Keratinocyte (primary cell): ENCODE measurements around the gene MESP2. TPM values are rescaled to one million over a fixed set of nuclear protein-coding genes. Genes with fewer than 3 reads are reported as not detected.

ENCODE experiments used
- DNase-seq: peaks from one replicate; pipeline ENCODE4 v3.0.0-alpha.2; 2011; ENCODE audit warnings: low read depth, missing footprints, low spot score
- FAIRE-seq: peaks from 2 replicates; lab custom pipeline; 2011; peaks lifted over from hg19 to GRCh38; lab: Jason Lieb, UNC
- H2AFZ ChIP-seq: 2 replicates; pipeline ENCODE4 v1.6.0; 2012; ENCODE audit warnings: low read length, control low read depth, inconsistent platforms; ENCODE audit not compliant: control insufficient read depth
- H3K27ac ChIP-seq: 2 replicates; pipeline ENCODE4 v1.5.1; 2011; ENCODE audit warnings: low read length; ENCODE audit not compliant: control insufficient read depth, insufficient read depth
- H3K27me3 ChIP-seq: 3 replicates; pipeline ENCODE4 v1.6.0; 2011; ENCODE audit warnings: low read length; ENCODE audit not compliant: control insufficient read depth, insufficient read depth; ENCODE audit errors: extremely low read depth
- H3K36me3 ChIP-seq, 2 experiments: 2 replicates in 1 of 2; 3 replicates in 1 of 2; pipeline ENCODE4 v1.5.1; 2011; ENCODE audit warnings: low read length in 2 of 2, mild to moderate bottlenecking in 1 of 2; ENCODE audit not compliant: control insufficient read depth in 2 of 2, insufficient read depth in 2 of 2; ENCODE audit errors: extremely low read depth in 1 of 2
- H3K4me1 ChIP-seq: 3 replicates; pipeline ENCODE4 v1.5.1; 2011; ENCODE audit warnings: low read length; ENCODE audit not compliant: control insufficient read depth, insufficient read depth; ENCODE audit errors: extremely low read depth
- H3K4me2 ChIP-seq: 3 replicates; pipeline ENCODE4 v1.6.0; 2011; ENCODE audit warnings: low read depth, low read length; ENCODE audit not compliant: control insufficient read depth, insufficient read depth; ENCODE audit errors: extremely low read depth
- H3K4me3 ChIP-seq, 3 experiments: fragments of 200-600 bp in 1 of 3; sonication (generic) in 1 of 3; 2 replicates in 2 of 3; 3 replicates in 1 of 3; pipeline ENCODE4 v1.5.1; 2011 to 2016; ENCODE audit warnings: low read length in 3 of 3, mild to moderate bottlenecking in 3 of 3, control low read depth in 2 of 3, inconsistent platforms in 1 of 3, low read depth in 1 of 3, mixed read lengths in 1 of 3, mixed run types in 1 of 3, moderate library complexity in 1 of 3; ENCODE audit not compliant: control insufficient read depth in 2 of 3, insufficient read depth in 2 of 3; ENCODE audit errors: extremely low read depth in 1 of 3
- H3K79me2 ChIP-seq: 2 replicates; pipeline ENCODE4 v1.6.0; 2012; ENCODE audit warnings: low read length; ENCODE audit not compliant: control insufficient read depth, insufficient read depth
- H3K9ac ChIP-seq: 3 replicates; pipeline ENCODE4 v1.6.0; 2011; ENCODE audit warnings: low read length; ENCODE audit not compliant: control insufficient read depth, insufficient read depth; ENCODE audit errors: extremely low read depth
- H3K9me1 ChIP-seq: 3 replicates; pipeline ENCODE4 v1.6.0; 2011; ENCODE audit warnings: low read length; ENCODE audit not compliant: control insufficient read depth, insufficient read depth; ENCODE audit errors: extremely low read depth
- H3K9me3 ChIP-seq: 2 replicates; pipeline ENCODE4 v1.5.1; 2012; ENCODE audit warnings: low read depth, low read length; ENCODE audit not compliant: control insufficient read depth
- H4K20me1 ChIP-seq: 3 replicates; pipeline ENCODE4 v1.6.0; 2011; ENCODE audit warnings: low read length; ENCODE audit not compliant: control insufficient read depth, insufficient read depth; ENCODE audit errors: extremely low read depth
- CTCF ChIP-seq, 3 experiments: IDR thresholded peaks in 1 of 3; conservative IDR thresholded peaks in 1 of 3; optimal IDR thresholded peaks in 1 of 3; 2 replicates in 2 of 3; 3 replicates in 1 of 3; pipeline versions ENCODE3 to v1.5.1; 2011; ENCODE audit warnings: low read length in 3 of 3, mild to moderate bottlenecking in 3 of 3, moderate library complexity in 2 of 3, control low read depth in 1 of 3, inconsistent platforms in 1 of 3; ENCODE audit not compliant: insufficient read depth in 2 of 3; ENCODE audit errors: extremely low read depth in 1 of 3
- EZH2 ChIP-seq: IDR thresholded peaks from one replicate; pipeline ENCODE4 v1.6.1; 2012; ENCODE audit warnings: inconsistent platforms, mild to moderate bottlenecking, low read length, moderate library complexity
- dilution Hi-C: fragments of 300-500 bp; cut with MboI; formaldehyde crosslinking; loops from one replicate; pipeline ENCODE4 v1.7.0; 2020; ENCODE audit warnings: low sequenced_read_pairs; ENCODE audit not compliant: extremely low pct_ligation_motif_present
- polyA plus RNA-seq, 5 experiments: library from polyadenylated mRNA; depleted of rRNA in 3 of 5; stranded (reverse) in 3 of 5; stranded (forward) in 1 of 5; unstranded in 1 of 5; fragments of >200 nt; gene quantifications; 1 replicate in 1 of 5; 2 replicates in 3 of 5; 3 replicates in 1 of 5; pipeline versions ENCODE4 v1.2.1 to v1.2.3, GENCODE V29; 2011 to 2012; ENCODE audit warnings: missing spikeins in 2 of 5, low read depth in 1 of 5, low replicate concordance in 1 of 5

The MESP2 gene
- polyA plus RNA-seq, 1 donor (not counting 4 experiments of a cell fraction or from before 2014, with no cell fraction given) = 0.39 TPM

DNA sequence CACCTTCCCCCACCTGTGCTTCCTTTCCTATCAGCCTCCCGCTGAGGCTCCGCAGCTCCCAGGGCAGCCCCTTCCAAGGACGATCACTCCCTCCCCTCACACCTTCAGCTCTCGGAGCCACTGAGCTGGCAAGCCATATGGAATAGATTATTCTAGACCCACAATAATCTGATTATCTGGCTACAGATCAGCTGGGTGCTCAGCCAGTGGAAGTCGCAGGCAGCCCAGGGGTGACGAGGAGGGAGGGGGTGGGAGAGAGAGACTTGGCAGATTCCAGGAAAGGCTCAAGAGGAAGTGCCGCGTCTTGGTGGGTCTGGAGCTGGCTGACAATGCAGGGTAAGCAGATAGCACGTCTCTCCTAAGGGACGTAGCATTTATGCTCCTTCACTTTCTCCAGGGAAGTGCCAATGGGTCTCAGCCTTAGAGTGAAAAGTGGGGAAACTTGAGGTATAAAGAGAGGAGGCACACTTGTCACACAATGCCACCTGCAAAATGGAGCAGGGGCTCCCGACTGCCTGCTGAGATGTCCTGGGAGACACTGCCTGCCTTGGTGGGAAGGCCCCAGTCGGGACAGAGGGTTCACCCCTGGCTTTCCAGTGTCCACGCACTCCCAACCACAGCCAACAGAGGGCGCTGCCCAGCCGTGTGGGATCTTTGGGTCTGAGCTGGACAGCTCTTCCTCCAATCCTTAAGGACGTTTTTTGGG is 15.7 kb upstream of the MESP2 start:
- H3K9me1 ChIP-seq = no peaks in the 10 kb centered on the region
- FAIRE-seq (peak; percentile 72), DNase-seq (no peak)
- H3K9ac ChIP-seq = no peak overlapping the region
- no peaks in the 10 kb centered on the region for H4K20me1 ChIP-seq
- H3K36me3 ChIP-seq = no peaks in the 10 kb centered on the region
- peaks cover 15% of the 10 kb centered on the region for H3K4me1 ChIP-seq
- dilution Hi-C loops = loop anchor here (25.0 kb wide), 1 partner anchor 102 kb away; no protein-coding TSS in a partner anchor
- TF ChIP-seq EZH2 = no peak
- TF ChIP-seq CTCF (optimal IDR thresholded peaks at IDR 0.05 in 1 of 3, IDR thresholded peaks at IDR 0.05 in 1 of 3, conservative IDR thresholded peaks at IDR 0.05 in 1 of 3; ENCODE audit: extremely low read depth in 1 of 3, insufficient read depth in 2 of 3, low read length in 3 of 3) = peak; percentile 95 to 99 (median 98)
- no peak overlapping the region for H3K4me2 ChIP-seq
- H3K27ac ChIP-seq = no peak overlapping the region
- H3K4me3 ChIP-seq = no peak overlapping the region
- no peaks in the 10 kb centered on the region for H3K9me3 ChIP-seq
- H3K79me2 ChIP-seq = no peaks in the 10 kb centered on the region
- H3K27me3 ChIP-seq = no peaks in the 10 kb centered on the region
- no peak overlapping the region for H2AFZ ChIP-seq

- H4K20me1 ChIP-seq = no peaks in the 10 kb centered on the region
- H2AFZ ChIP-seq = peak overlapping the region; percentile 43
- H3K4me2 ChIP-seq = no peak overlapping the region
- no peak for FAIRE-seq
- H3K4me3 ChIP-seq = no peak overlapping the region
- no peak overlapping the region for H3K27ac ChIP-seq
- dilution Hi-C loops = loop anchor here (25.0 kb wide), 1 partner anchor 101 kb away; no protein-coding TSS in a partner anchor
- no peaks in the 10 kb centered on the region for H3K9me1 ChIP-seq
- TF ChIP-seq CTCF (optimal IDR thresholded peaks at IDR 0.05 in 1 of 3, IDR thresholded peaks at IDR 0.05 in 1 of 3, conservative IDR thresholded peaks at IDR 0.05 in 1 of 3; ENCODE audit: extremely low read depth in 1 of 3, insufficient read depth in 2 of 3, low read length in 3 of 3) = no peak
- TF ChIP-seq EZH2 = no peak
- H3K9ac ChIP-seq = no peak overlapping the region
- H3K27me3 ChIP-seq = no peaks in the 10 kb centered on the region
- no peak for DNase-seq
- H3K36me3 ChIP-seq = no peaks in the 10 kb centered on the region
- H3K79me2 ChIP-seq = no peaks in the 10 kb centered on the region
- no peaks in the 10 kb centered on the region for H3K9me3 ChIP-seq
- peaks cover 15% of the 10 kb centered on the region for H3K4me1 ChIP-seq
Observed at GRCh38 chr15:89761009-89761831, 14.9 kb upstream of the MESP2 start.
